NK-92 (cell line): Measurements from ENCODE around the gene ZNF70.

Experiments
- DNase-seq: peaks from one replicate; lab custom pipeline; 2025; ENCODE audit not compliant: unreplicated experiment; lab: John Stamatoyannopoulos, UW

Gene ZNF70

DNA sequence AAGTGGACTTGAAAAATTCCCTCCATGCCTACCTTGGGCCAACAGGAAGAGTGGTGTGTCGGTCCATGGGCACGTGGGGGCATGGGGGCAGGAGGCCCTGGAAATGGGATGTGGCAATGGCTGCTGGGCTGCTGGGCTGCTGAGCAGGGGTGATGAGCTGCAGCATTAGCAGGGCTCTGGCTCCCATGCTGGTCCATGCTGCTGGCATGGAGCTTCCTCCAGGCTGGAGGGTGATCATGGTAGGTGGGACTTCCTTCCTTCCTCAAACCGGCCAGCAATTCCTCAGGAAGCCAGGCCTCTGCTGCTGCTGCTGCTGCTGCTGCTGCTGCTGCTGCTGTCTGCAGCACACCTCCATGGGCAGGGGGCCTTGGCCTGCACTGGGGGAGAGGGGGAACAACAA, 55.8 kb downstream of the ZNF70 start:
- DNase-seq = no peak

GRCh38 chr22:23693979-23694680, 56.8 kb downstream of the ZNF70 start:
- no peak for DNase-seq

DNA sequence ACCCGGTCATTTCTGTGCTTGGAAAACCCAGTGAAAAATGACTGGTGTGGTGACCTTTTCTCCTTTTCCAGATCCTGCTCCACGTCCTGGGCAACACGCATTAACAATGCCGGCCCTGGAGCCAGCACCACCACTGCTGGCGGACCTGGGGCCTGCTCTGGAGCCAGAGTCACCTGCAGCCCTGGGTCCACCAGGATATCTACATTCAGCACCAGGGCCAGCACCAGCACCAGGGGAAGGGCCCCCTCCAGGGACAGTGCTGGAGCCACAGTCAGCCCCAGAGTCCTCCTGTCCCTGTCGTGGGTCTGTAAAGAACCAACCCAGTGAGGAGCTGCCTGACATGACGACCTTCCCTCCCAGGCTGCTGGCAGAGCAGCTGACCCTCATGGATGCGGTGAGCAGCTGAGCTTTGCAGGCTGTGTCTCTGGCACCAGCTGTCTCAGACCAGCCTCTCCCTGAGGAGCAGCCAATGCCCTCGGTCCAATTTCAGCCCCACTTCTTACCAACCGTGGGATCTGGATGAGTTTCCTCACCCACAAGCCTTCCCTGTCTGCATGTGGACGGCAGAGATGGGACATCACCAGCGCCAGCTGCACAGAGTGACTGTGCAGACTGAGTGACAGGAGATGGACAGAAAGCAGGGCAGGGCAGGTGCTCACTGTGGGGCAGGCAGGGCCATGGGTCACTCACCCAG, 58.2 kb downstream of the ZNF70 start:
- DNase-seq = no peak

DNA sequence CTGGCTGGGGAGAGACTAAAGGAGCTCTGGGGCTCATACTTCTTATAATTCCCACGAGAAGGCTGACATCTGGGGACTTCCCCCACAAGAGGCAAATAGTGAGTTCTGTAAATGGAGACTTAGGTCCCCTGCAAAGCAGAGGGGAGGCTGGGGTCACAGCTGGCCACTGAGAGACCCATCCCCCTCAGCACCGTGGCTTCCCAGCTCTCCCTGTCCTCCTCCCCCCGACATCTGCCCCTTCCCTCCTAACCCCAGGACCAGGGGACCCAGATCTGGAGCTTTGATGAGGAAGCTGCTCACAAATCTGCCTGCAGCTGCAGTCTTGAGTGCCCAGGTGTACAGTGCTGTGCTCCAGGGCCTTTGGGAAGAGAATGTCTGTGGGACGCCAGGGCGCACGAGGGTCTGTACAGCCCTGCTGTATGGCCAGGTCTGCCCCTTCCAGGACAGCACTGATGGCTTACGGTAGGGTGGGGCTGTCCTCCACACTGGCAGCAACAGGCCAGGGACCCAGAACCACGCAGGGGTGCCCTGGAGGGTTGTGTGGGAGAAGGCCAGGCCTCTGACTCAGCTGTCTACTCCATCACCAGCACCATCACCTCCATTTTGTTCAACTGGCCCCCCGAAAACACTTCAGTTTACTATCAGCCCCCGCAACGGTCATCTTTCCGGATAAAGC, 59.0 kb downstream of the ZNF70 start:
- no peak for DNase-seq

DNA sequence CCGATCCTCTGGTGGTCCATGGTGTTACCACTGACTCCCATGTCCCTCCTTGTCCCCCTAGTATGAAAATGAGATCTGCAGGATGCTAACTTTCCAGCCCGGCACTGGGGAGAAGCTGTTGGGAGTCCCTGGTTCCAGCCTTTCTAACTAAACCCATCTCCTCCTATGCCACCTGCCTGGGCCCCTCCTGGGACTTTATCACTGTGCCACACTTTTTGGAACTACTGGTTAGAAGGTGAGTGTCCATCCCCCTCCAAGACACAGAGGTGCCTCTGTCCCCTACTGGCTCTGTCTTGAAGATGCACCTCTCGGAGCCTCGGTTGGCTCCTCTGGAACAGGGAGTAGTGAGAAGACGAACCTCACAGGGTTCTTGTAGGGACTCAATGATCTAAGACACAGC, 60.2 kb downstream of the ZNF70 start, which contains the start of gene RGL4:
RGL4 (plus strand) TSS at position 301 of the 400 bp plus-strand sequence. CDS start 1,018 bp downstream, outside the sequence.
- DNase-seq = no peak

DNA sequence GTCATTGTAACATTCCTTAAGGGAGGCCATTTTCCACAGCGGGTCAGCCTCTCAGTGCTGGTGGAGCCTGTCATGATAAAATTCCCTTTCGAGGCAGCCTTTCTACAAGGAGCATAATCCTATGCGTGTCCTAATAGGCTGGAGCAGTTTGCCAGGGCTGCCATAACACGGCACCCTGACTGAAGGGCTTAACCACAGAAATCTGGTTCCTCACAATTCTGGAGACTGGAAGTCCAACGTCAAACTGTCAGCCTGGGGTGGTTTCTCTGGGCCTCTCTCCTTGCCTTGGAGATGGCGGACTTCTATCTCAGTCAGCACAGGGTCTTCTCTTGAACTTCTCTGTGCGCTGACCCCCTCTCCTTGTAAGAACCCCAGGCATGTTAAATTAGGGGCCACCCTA, 61.5 kb downstream of the ZNF70 start:
- DNase-seq = no peak
